GM19239 (cell line): Measurements from ENCODE around the gene ELOVL5.
"Not testable (repeated sequence)": the region's sequence is repeated elsewhere in the genome, so short reads cannot be mapped to it uniquely, and the experiment has no call there.

Experiments
- DNase-seq: peaks from one replicate; pipeline ENCODE4 v3.0.0; 2011; ENCODE audit warnings: low spot score; ENCODE audit not compliant: insufficient read length
- FAIRE-seq: peaks from 2 replicates; lab custom pipeline; 2011; peaks lifted over from hg19 to GRCh38; lab: Jason Lieb, UNC

Gene ELOVL5

DNA sequence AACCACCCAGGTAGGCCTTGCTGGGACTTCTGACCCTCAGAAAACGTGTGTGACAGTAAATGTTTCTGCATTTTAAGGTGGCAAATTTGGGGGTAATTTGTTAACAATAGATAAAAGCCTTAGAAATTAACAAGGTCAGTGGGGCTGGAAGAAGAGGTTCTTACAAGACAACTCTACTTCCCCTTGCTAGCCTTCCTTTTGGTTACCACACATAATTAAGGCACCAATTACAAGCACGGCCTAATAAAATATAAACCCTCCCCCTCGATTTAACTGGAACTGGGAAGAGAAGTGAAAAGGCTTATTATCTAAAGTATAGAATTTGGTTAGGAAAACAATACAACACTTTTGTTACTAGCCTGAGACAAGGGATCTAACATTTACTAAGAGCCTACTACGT, 38.8 kb downstream of the ELOVL5 start:
- DNase-seq (no peak), FAIRE-seq (no peak)

DNA sequence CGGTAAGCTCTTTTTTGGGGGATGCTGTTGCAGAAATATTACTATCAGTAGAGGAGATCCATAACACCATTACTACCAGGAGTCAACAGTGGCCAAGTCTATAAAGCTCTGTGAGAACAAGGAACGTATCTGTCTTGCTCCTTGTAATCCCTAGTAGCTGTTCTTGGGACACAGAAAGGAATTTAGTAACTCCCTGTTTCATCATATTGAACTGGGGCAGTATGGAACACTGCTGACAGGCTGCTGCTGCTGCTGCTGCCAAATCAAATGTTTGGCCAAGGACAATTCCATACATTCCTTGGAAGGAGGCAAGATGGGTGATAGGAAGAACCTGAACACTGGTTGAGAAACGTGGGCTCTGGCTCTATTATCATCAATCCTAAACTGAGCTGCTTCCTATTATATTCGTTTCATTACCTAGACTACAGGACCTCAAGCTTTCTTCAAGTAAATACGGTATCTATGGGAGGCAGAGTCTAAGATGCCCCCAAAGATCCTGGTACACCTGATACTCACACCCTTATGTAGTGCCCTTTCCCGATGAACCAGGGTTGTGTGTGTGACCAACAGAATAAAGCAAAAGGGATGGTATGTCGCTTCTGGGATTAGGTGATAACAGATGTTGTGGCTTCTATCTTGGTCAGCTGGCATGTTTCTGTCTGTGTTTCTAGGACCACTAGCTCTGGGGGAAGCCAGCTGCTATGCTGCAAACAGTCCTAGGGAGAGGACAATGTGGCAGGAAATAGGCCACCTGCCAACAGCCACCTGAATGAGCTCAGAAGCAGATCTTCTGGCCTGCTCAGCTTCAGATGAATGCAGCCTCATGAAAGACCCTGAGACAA, 39.5 kb downstream of the ELOVL5 start:
- FAIRE-seq = peak; percentile 90
- DNase-seq = peak; percentile 35

DNA sequence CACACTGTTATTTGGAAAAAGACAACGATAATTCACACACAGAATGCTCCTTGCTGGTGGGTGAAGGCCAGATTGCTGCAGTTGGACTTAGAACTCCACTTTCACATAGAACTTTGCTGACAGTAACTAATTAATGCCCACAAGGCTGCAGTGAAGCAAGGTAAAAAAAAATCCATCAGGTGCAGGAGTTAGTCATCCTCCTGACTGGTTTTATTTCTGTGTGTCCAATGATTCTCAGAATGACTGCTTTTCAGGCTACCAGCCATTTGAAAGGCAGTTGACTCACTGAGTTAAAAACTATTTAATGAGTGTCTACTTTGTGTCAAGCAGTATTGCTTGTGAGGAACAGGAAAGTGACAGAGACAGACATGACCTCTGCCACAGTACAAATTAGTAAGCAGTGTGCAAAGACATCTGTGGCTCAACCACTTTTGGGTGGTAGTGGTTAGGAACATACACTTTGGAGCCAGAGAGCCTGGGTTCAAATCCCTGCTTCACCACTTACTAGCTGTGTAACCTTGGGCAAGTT, 41.9 kb downstream of the ELOVL5 start:
- FAIRE-seq (peak; percentile 76), DNase-seq (peak; percentile 45)

DNA sequence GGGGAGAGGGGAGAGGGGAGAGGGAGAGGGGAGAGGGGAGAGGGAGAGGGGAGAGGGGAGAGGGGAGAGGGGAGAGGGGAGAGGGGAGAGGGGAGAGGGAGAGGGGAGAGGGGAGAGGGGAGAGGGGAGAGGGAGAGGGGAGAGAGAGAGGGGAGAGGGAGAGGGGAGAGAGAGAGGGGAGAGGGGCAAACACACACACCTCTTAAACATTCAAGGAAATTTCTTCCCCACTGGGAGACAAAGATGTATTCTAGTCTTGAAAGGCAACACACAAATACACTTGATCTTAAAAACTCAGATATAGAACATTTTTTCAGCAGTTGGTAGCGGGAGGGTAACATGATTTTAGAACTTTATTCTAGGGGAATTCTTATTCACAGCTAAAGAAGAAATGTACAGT, 42.5 kb downstream of the ELOVL5 start:
- not testable (repeated sequence) for DNase-seq, FAIRE-seq

DNA sequence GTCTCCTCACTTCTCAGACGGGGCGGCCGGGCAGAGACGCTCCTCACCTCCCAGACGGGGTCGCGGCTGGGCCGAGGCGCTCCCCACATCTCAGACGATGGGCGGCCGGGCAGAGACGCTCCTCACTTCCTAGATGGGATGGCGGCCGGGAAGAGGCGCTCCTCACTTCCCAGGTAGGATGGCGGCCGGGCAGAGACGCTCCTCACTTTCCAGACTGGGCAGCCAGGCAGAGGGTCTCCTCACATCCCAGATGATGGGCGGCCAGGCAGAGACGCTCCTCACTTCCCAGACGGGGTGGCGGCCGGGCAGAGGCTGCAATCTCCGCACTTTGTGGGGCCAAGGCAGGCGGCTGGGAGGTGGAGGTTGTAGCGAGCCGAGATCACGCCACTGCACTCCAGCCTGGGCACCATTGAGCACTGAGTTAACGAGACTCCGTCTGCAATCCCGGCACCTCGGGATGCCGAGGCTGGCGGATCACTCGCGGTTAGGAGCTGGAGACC, 43.2 kb downstream of the ELOVL5 start:
- not testable (repeated sequence) for DNase-seq, FAIRE-seq

DNA sequence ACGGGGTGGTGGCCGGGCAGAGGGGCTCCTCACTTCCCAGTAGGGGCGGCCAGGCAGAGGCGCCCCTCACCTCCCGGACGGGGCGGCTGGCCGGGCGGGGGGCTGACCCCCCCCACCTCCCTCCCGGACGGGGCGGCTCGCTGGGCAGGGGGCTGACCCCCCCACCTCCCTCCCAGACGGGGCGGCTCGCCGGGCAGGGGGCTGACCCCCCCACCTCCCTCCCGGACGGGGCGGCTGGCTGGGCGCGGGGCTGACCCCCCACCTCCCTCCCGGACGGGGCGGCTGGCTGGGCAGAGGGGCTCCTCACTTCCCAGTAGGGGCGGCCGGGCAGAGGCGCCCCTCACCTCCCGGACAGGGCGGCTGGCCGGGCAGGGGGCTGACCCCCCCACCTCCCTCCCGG, 43.8 kb downstream of the ELOVL5 start:
- not testable (repeated sequence) for FAIRE-seq, DNase-seq

DNA sequence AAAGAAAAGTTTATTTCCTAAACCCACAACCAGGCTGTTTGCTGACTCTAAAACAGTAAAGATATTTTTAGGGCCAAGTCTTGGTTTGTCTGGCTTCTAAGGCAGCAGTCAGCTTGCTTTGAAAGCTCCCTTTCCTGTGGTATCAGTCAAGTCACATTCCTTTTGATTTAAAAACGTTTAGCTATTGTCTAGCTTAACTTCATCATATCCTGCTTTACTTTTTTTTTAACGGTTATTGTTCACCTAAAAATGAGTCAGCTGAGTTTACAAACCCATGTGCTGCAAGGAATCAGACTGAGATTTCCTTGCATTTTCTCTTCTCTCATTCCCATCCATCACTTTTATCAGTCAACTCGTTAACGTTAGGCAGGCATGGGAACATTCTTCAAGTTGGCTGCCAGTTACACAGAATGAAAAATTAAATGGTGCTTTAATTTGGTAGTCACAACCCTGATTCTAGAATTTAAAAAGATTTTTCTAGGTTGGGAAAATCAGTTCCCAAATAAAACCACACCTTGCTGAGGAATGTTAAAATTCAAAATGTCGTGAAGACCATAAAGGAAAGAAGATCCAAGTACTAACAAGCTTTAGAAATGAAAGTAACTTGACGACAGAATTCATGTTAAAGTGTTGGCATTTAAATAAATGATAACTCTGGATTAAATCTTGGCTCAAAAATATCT, 45.9 kb downstream of the ELOVL5 start:
- no peak for FAIRE-seq
- DNase-seq = no peak

DNA sequence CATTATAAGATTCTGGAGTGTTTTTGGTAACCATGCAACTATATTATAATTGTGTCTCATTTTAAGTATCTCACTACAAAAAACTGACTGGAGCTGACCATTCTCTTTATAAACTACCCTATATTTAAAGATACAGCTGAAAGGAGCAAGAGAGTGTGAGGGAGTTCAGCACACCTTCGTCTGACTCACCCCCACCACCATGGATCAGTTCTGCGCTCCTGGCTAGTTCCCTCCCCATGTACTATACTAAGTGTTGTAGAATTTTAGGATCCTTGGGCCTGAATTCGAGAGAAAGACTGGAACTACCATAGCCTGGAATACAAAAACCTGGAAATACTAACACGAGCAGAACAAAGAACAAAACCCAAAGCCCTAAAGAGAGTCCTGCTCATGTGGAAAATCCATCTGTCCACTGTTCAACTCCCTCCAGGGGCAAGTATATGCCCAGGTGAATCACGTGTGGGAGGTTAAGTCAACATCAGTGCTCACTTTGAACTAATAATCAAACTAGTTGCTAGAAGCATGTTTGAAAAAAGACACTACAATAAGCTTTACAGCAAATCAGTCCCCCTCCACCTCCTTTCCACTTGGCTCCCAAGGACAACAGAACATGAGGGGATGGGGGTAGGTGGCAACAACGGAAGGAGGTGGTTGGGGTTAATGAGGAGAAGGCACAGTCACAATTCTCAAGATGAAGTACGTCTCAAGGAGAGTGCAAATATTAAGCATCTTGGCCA, 46.8 kb downstream of the ELOVL5 start:
- FAIRE-seq (no peak), DNase-seq (no peak)

DNA sequence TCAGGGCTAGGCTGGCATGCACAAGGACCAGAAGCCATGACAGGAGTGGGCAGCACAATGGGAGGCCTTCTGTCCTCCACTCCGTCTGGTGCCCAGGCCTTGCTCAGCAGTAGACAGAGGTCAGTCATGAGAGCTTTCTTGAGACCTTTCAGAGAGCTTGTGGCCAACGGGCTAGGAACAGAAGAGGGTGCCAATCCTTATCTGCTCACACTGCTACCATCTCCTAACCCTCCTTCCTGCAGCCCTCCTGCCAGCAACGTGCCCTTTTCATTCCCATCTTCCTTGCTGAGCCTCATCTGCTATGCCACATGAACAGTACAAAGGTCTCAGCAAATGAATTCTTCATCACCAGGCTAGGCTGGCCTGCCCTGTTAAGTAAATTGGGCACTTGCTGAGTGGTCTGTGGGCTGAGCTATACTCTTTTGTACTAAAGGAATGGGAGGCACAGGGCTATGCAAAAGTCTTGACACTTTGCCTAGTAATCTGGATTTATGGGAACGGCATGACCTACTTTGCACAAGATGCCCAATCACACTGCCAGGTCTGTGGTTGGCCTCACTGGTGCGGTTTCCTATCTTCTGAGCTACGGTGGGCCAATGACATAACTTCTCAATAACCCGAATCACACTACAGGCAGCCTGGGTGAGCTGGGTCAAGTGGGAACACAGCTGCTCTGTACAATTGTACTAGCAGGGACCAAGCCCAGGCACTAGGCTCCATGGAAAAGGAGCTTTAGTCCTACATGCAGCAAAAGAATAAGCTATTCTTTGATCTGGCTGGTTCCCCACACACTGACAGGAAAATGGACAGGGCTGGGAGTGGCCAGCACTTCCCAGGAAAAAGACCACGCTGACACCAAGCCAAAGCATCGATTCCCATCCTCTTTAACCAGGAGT, 47.8 kb downstream of the ELOVL5 start:
- FAIRE-seq = no peak
- DNase-seq = no peak

DNA sequence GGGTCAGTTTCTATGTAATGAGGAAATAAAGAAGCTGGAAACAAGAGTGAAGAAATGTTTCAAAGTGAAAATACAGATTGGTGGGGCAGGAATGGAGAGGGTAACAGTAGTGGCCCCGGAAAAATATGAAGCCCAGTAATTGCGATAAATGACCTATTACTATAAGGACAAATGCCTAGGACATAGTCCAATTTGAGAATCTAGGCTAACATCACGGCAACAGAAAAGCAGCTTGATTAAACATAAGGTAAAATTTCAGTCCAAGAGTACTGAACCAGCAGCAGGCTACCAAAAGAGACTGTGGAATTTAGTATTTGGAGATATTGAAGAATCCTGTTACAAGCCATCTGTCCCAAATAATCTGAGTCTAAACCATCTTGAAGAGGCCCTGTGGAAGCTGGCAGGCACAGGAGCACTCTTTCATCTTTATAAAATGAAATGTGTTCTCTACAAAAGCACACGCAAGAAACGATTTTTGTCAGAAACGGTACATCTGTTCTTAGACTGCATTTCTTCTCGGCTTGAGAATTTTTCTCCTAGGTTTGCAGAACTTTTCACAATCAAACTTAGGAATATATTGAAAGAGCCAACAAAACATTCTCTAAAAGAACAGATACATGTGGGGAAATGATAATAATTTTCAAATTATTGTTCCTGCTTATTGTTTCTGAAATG, 49.3 kb downstream of the ELOVL5 start:
- no peak for DNase-seq
- no peak for FAIRE-seq

DNA sequence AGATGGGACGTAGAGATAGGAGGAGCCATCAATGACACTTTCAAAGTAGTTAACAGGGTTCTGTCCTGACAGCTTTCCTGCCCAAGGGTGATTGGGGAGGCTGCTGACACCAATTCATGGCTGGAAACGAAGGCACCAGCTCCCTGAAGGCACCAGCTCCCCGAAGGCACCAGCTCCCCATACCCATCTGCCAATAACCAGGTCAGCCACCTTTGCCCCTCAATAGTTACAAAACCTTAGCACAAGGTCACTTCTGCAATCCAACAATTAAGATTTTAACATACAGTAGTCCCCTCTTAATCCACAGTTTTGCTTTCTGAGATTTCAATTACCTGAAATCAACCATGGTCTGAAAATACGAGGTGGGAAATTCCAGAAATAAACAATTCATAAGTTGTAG, 51.7 kb downstream of the ELOVL5 start:
- no peak for FAIRE-seq
- no peak for DNase-seq

DNA sequence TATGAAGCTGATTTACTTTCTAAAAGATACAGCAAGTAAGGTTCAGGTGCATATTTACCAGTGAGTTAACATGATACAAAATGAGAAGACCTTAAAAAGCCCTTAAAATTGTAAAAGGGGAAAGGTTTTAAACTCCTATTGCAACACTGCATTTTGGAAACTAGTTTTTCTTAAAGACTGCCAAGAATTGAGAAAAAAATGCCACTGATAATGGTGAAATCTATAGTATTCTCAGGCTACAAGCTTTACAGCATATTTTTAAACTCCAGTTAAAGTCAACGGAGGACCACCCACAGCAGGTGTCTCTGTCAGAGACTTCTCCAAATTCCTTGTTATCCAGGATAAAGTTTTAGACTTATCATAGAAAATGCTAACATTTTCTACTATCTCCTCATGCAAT, 53.6 kb downstream of the ELOVL5 start:
- DNase-seq (no peak), FAIRE-seq (no peak)

DNA sequence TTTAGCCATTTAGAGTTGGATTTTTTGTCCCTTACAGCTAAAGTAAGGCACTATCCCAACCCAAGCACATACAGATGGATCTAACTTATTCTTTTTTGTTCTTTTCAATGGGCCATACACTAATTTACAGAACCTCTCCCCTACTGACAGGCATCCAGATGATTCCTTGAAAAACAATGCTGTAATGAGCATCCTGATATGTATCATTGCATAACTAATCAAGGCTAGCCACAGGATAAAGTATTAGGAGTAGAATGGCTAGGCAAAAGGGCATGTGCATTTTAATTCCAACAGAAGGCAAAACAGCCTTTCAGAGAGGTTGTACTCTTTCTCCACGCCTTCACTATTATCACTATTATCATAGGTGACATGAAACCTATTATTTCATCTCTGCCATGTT, 54.1 kb downstream of the ELOVL5 start:
- no peak for FAIRE-seq
- DNase-seq = no peak

DNA sequence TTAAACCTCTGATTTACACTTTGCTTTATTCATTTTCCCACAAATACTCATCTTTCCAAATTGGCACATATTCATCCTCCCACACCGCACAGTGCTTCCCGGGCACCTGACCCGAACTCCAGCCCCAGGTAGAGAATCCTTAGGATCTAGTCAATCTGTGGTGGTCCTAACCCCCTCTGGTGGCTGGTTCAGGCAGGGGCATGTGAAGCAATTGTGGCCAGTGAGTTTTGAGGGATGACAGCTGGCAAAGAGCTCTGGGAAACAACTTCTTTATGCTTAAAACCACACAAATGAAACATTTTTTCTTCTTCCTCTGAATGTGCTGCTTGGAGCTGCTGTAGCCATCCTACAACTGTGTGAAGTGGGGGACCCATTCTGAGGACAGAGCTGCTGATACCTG, 54.7 kb downstream of the ELOVL5 start:
- DNase-seq (no peak), FAIRE-seq (no peak)

DNA sequence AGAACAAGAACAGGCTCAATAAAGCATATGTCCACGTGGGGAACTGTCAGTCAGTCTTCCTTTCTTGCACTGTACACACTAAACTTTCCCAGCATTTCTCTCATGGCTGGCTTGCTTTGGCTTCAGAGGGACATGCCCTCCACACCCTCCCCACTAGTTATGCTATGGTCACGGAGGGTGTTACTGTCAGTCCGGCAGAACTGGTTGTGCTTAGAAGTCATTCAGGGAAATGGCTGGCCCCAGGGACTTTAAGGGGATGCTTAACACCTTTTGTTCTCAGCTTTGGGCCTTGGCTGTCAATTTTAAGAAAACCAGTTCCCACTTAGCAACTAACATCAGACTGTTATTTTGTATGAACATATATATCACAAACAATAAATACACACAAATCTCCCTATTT, 55.1 kb downstream of the ELOVL5 start:
- no peak for FAIRE-seq
- no peak for DNase-seq

DNA sequence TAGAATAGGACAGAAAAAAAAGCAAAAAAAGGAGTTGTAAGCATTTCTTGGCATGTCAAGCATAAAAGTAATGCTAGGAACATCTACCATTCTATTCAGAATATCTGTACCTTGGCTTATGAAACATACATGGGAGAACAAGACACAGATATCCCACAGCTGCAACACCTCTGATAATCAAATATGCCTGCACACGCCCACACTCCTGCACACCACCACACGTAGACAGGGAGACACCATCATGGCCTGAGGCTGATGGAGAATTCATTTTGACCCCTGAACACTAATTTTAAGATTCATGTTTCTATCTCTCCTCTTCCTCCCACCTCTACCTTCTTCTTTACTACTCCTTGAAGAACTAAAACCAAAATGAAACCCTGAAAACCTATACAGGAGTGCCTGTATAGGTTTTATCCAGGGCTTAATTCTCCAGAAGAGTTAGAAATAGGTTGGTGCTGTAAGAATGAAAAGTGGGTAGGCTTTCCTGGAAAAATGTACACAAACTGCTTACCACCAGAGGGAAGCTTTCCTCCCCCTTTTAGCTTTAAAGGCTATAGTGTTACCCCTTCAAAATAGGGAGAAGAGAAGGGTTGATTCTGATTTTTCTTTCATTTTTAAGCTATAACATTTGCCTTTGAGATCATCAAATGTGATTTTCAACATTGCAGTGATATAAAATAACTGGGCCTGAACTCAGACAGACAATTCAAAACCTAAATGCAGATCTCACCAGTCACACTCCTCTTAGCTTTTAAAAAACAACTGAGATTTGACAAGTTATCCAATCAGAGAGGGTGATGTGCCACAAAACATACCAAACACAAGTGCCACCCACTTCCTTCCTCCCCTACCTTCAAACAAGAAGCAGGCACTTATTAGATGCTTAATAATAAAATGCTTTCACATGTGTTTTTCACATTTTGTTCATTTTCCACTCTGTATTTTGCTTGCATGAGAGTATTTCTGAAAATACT, 57.9 kb downstream of the ELOVL5 start:
- no peak for FAIRE-seq
- DNase-seq = no peak

DNA sequence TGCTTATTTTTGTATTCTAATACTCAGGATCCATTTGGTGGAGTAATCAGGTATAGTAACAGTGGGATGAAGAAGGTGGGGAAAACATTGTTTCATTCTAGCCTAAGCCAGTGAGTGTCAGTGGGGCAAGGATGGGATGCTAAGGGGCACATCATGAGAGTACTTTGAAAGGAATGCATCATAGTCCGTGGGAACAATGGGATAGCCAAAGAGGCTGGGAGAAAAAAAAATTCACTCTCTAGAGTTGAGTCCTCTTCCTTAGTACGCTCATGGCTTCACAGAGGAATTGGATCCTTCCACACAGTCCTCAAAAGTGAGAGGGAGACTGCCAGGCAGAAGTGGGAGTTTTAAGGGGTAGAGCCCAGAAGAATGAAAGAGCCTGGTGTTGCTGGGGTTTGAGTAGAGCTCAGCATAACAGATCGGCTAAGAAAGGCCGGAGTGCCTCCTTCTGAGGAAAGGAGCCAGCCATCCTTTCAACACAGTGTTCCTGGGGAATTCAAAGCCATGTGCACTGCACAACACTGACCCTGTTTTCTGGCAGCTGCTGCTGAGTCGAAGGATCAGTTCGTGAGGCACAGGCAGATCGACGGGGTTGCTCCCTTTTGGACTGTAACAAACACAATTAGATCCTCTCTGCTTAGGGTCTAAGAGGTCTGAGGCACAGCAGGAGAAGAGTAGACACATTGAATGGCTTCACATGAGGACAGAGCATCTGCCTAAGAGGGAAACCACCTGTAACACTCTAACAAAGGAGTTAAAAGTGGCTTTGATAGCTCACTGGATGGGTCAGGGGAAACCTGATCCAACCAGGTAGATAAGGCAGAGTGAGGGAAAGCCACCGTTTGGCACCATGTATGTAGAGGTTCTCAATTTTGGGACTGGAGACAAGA, 61.2 kb downstream of the ELOVL5 start:
- no peak for FAIRE-seq
- DNase-seq = no peak
